LNCAP (cell line): ENCODE data around the gene KIAA1671.
A peak's percentile ranks its signal among the peaks of the same experiment; 100 is the strongest.

ENCODE experiments used
- TF ChIP-seq, protein P1 (sequence below): fragments of 450-650 bp; IDR thresholded peaks from 2 replicates; pipeline ENCODE4 v1.5.1; 2017; ENCODE audit warnings: mild to moderate bottlenecking

The KIAA1671 gene

DNA sequence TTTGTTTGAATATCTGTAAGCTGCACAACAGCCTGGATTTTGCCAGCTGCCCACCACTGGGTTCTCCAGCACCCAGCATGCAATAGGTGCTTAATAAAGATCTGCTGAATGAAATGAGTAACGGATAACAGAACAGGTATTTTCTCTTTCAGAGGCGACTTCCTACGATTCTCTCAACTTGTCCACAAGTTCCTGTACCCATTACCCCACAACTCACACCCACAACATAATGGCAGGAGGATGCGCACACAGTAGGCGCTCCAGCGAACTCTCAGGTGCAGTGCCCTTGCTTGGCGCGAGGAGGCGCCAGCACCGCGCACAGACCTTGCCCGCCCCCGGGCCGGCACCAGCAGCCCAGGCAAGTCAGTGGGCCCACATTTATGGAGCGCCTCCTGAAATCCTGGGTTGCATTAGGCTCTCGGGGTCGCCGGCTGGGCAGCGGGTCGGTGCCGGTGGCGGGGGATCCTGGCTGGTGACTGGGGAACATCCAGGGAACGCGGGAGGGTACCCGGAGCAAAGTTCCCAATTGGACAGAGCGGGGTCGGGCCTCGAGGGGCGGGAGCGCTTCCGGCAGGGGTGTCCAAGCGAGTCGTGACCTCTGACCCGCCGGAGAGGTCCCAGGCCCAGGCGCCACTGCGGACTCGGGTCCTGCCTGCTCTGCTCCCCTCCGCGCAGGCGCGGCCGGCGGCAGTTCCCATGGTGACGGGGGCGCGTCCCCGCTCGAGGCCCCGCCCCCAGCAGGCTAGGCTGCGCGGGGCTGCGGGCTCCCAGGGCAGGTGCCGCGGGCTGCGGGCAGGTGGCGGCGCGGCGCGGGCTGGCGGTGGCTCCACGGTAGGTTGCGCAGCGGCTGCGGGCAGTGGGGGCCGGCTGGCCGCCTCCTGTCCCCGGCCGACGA, at the start of gene KIAA1671:
KIAA1671 (plus strand) TSS at position 775 of the 895 bp plus-strand sequence. CDS start 75,284 bp downstream, outside the sequence.
- TF ChIP-seq, protein P1, sequence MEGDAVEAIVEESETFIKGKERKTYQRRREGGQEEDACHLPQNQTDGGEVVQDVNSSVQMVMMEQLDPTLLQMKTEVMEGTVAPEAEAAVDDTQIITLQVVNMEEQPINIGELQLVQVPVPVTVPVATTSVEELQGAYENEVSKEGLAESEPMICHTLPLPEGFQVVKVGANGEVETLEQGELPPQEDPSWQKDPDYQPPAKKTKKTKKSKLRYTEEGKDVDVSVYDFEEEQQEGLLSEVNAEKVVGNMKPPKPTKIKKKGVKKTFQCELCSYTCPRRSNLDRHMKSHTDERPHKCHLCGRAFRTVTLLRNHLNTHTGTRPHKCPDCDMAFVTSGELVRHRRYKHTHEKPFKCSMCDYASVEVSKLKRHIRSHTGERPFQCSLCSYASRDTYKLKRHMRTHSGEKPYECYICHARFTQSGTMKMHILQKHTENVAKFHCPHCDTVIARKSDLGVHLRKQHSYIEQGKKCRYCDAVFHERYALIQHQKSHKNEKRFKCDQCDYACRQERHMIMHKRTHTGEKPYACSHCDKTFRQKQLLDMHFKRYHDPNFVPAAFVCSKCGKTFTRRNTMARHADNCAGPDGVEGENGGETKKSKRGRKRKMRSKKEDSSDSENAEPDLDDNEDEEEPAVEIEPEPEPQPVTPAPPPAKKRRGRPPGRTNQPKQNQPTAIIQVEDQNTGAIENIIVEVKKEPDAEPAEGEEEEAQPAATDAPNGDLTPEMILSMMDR = peak; percentile 98

DNA sequence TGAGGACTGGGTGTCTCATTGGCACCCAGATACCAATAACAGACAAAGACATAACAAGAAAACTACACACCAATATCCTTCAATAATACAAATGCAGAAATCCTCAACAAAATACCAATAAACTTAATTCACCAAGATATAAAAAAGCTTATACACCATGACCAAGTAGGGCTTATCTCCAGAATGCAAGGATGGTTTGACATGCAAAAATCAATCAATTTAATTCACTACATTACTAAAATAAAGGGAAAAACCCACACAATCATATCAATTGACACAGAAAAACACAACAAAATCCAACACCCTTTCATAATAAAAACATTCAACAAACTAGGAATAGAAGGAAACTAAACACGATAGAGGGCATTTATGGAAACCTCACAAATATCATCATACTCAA, 46.6 kb upstream of the KIAA1671 start:
- TF ChIP-seq, protein P1 = no peak

DNA sequence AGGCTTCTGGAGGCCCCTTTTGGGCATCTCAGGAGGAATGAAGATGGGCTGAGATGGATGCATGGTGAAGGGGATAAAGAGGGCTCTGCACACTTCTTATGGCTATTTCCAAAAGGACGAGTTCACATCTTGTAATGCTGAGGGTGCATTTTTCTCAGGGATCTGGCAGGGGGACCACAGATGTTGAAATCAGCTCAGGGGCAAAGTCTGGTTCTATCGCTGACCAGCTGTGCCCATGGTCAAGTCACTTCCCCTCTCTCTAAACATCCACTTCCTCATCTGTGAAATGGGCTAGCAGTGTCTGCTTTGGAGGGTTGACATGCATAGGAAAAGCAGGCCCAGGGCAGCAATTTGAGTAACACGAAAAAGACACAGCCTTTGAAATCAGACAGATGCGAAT, 32.5 kb upstream of the KIAA1671 start:
- TF ChIP-seq, protein P1 = no peak

DNA sequence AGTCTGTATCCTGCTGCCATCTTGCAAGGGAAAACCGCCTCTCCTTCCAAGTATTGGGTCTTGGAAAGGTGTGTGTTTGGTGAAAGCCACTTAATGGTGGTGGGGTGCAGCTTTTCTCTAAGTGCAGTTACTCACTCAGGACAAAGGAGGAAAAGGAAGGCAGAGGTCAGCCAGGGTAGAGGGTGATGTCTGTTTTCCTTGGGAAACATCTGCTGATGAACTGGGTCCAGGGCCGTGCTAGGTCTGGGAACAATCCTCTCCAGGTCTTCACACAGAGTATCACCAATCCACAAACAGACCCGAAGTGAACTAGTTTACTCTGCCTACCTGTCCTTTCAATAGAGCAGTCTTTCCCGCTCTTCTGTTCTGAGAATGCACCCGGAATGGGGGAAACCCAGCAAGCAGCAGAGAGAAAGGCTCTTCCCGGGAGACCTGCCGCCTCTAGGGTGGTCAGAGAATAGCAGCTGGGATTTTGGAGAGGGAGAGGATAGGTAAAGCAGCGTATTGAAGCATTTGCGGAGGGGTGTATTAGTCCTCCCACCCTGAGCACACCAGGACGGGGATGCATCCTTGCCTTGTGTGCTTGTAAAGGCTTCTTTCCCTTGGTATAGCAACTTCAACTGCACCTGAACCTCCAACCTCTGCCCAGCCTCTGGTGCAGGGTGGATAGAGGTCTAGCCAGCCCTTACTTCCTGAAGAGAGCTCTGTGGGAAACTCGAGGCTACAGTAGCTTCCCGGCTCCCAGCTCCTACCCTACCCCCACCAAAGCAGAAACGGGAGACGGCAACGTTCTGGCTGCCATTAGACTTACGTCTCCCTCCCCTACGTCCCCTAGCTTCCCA, 26.7 kb upstream of the KIAA1671 start:
- TF ChIP-seq, protein P1 = no peak

DNA sequence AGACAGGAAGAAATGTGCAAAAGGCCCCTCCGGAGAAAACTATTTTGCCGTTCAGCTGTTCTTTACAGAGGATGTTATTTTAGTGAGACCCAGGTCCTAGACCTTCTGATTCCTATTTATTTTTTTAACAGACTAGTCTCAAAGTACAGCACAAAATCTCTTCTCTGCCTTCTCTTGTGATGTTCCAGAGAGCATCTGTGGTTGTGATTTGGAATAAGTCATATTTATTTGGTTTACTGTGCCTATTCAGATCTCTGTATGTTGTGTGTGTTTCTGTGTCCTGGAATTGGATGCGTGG, 26.1 kb upstream of the KIAA1671 start:
- TF ChIP-seq, protein P1 = no peak

DNA sequence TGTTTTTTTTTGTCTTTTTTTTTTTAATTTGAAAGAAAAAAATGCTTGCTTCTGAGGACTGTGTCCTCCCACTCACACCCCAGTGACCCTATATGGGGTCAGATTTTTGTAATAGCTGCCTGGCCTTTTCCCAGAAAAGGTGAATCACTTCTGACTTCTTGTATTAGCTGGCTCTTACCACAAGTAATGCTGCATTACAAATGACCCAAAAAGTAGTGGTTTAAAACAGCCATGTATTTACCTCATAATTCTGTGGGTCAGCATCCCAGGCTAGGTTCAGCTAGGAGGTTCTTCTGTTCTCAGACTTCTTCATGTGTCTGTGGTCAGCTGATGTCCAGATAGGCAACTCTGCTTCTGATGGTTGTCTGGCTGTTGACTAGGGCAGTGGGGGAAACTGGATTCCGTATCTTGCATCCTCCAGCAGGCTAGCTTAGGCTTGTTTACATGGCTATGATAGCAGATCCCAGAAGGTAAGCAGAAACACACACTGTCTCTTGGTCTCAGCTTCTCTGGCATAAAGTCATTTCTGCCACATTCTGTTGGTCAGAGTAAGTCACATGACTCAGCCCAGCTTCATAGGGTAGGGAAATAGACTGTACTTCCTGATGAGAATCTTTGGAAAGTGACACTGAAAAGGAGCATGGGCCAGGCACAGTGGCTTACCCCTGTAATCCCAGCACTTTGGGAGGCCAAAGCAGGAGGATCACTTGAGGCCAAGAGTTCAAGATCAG, 25.5 kb upstream of the KIAA1671 start:
- TF ChIP-seq, protein P1 = no peak

DNA sequence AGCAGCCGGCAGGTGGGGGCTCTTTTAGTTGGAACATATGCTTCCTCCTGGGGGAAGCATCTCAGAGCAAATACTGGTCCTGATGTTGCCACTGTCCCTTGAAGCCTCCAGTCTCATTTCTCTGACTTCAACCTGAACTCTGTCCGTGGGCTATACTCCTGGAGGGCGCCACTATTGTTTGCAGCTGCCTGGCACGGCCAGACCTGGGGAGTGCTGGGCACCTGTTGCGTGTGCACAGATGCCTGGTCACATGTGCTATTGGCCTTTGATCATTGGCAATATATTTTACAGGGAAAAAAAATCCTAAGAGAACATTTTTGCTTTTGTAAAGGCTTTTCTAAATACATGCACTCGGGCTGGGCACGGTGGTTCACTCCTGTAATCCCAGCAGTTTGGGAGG, 24.2 kb upstream of the KIAA1671 start:
- TF ChIP-seq, protein P1 = no peak
